COLO668 (cell line): ENCODE results near the gene CPE.
"Not testable (repeated sequence)": the region's sequence is repeated elsewhere in the genome, so short reads cannot be mapped to it uniquely, and the experiment has no call there.

Experiments
- DNase-seq: peaks from one replicate; lab custom pipeline; 2025; ENCODE audit not compliant: unreplicated experiment; lab: John Stamatoyannopoulos, UW

The CPE gene

DNA sequence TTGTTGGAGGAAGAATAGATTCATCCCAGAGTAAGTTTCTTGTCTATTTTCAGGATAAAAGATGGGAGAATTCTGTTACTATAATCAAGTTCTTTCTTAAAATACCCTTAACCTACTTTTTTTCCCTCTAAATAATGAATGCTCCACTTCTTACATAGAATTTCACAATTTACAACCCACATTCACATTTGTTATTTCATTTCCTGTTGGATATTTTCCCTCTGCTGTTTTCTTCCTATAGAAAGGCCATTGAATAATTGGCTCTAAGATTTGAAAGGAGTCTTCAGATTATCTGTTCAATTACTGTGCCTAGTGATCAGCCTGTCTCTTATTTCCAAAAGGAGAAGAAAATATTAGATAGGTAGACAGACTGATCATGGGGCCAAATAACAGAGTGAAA is 79.7 kb downstream of the CPE start:
- no peak for DNase-seq

DNA sequence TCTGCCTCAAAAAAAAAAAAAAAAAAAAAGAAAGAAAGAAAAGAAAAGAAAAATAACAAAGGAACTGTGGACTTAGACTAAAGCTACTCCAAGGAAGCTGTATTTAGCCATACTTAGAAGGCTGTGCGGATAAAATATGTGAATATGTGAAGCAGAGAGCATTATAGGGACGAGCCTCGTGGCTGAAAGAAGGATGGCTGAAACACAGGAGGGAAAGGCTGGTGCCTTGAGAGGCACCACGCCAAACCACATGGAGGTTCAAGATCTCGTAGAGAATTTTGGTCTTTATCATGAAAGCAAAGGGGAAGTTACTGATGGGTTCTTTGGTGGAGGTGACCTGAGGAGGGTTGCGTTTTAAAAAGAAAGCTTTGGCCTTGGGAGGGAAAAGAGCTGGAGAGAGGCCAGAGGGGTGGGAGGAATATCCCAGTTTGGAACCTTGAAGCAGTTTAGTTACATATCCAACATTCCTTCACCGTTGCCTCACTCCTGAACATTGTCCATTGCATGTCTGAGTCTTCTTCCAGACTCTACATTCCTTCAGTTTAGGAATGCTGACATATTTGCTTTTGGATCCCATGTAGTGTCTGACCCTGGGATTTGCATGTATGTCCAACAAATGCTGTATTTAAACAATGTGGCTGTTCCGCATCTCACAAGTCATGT is 82.5 kb downstream of the CPE start:
- no peak for DNase-seq

DNA sequence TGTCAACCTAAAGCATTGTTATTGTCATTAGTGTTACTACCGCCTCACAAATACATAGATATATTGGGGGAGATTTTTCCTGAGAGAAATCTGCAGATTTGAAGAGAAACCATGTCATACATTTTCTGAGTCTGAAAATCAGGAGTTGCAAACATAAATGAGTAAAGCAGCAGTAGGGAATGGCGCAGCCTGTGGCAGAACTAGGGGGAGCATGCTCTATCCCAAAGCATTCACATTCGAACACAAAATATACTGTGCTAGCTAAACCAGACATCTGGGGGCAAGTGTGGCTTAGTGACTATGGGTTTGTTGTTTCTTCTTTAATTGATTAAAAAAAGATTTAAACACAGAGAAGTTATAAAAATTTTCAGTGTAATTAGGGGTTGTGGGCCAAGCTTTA is 83.2 kb downstream of the CPE start:
- DNase-seq = no peak

DNA sequence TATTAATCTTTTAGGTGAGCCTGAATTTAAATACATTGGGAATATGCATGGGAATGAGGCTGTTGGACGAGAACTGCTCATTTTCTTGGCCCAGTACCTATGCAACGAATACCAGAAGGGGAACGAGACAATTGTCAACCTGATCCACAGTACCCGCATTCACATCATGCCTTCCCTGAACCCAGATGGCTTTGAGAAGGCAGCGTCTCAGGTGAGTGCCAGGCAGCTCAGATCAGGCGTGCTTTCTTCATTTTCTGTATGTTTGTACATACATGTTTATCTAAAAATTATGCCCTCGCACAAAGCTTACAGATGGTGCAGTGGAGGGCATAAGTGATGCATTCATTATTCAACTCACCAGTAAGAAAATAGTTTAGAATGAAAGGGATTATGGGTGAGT is 85.6 kb downstream of the CPE start:
- no peak for DNase-seq

DNA sequence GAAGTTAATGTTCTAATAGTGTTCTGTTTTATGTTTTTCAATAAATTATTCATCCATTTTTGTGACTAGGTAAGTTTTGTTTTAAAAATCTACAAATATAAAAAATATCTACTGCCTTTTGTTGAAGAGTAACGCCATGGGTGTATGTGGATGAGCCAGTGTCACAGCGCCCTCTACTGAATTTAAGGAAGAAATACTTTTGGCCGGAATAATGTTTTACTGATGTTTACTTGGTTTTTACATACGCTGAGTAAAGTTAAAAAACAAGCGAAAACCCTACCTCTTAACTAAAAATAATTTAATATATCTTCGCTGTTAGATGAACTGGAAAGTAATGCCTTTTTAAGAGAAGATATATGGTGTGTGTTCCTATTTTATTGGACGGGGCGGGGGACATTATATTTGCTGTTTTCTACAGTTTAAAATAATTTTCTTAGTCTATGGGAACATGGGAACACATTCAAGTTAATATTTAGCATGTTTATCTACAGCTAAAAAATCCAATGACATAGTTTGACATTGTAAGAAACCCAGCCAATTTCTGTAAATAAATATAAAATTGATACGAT is 86.1 kb downstream of the CPE start:
- DNase-seq = peak; percentile 7

DNA sequence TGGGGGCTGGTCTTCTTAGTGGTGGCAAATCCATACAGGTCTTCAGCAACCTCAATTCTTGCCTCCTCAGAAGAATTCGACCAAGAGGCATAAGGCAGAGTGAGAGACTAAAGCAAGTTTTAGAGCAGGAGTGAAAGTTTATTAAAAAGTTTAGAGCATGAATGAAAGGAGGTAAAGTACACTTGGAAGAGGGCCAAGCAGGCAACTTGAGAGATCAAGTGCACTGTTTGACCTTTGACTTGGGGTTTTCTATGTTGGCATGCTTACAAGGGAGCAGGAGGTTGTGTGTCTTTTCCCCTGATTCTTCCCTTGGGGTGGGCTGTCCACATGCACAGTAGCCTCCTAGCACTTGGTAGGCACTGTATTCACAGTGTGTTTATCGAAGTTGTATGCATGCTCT is 91.2 kb downstream of the CPE start:
- no peak for DNase-seq

DNA sequence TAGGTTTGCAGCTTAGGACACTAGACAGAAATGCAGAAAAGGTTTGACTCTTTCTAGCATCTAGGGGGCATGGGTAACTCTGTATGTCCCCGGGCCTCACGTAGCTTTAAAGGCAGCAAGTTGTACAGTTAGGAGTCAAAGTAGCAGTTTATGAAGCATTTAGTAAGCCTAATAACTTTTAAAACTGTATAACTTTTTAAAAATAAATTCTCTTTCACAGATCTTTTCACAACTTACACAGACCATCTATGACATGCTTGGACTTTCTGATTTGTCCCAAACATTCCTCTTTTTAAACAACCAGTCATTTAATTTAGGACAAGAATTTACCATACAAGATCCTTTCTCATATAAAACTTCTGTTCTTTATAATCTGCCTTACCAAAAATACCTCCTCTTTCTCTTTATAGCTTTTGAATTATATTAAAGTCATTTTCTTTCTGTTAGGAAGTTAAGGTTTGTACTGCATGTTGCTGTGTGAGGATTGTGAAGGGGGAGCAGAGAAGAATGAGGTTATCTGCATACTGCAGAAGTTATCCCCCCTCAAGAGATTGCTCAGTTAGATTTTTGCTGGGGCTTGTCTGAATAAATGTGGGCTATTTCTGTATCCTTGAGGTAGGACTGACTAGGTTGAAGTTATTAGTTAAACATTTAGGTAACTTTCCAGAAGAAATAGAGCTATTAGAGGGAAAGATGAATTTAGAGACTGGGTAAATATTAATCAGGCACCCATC is 94.3 kb downstream of the CPE start:
- no peak for DNase-seq

DNA sequence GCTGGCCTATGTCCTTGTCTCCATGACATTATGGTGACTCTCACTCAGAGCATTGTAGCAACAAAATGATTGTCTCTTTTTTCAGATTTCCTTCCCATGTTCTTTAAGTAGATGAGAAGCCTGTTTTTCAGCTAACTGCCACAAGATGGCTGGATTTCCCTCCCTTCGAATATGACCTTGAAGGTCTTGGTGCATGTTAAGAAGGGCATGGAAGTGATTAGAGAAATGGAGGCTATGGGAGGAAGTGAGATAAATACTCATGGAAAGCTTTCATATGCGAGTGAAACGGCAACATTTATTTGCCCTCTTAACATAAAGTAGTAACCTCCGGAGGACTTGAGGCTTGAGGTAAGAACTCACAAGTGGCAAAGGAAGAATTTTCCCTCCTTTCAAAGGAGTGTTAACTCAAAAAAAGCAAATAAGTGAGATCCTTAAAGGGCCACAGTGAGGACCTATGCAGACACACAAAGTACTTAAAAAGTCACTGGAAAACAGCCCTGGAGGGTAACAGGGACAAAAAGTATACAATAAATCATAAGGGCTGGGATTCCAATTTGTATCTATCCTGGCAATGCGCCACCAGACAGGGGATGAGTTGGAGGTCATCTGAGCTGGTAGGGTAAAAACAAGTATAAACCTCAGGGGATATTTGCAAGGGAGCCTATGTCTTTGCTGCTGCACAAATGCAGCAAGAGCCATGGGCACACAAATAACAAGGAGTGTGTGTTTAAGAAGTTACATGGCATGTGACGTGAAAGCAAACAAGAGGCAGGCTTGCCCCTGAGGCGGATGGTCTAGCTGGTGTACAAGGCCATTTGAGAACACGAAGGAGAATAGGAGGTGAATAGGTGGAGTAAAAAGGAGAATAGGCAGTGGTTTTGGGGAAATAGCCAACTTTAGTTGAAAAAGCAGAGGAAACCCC is 96.2 kb downstream of the CPE start:
- no peak for DNase-seq

DNA sequence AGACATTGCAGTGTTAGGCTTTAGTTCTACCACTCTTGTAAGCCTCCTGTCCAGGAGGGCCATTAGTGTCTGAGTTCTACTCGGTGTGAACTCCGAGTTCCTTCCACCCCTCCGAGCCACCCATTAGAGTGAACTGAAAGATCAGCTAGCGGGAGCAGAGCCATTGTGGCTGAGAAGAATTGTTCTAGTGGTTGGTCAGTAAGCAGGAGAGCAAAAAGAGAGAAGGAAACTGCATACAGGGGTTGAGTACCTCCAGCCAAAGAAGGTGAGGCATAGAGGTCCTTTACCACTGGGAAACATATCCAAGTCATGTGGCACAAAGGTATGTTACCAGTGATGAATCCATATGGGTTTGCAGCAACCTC is 96.9 kb downstream of the CPE start:
- DNase-seq = no peak

DNA sequence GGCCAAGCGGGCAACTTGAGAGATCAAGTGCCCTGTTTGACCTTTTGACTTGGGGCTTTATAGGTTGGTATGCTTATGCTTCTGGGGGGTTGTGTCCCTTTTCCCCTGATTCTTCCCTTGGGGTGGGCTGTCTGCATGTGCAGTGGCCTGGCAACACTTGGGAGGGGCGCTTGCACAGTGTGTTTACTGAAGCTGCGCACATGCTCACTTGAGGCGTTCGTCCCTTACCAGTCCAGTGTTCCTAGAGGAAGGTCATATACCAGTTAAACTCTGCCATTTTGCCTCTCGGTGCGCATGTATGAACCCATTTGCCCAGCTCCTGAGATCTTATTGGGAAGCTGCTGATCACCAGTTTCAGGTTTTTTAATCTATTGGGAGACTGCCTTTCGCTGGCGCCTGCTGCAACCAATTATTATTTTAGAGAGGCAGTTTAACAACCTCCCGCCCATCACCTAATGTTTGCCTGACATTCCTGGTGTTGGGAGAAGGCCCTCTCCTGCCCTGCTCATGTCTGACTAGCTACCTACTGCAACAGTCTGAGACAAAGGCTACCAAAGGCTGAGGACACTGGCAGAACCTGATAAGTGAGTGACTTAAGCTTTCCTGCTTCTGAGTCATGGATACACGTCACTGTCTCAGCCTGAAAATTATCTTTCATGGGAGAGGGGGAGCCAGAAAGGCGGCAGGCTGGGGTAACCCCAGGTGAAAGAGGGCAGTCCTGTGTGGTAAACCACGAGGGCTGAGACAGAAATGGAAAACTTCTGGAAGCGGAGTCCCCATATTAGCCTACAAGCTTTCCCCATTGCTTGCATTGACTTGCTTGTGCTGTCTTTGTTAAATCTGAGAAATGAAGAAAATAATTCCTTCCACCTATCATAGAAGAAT is 97.6 kb downstream of the CPE start:
- DNase-seq = no peak

DNA sequence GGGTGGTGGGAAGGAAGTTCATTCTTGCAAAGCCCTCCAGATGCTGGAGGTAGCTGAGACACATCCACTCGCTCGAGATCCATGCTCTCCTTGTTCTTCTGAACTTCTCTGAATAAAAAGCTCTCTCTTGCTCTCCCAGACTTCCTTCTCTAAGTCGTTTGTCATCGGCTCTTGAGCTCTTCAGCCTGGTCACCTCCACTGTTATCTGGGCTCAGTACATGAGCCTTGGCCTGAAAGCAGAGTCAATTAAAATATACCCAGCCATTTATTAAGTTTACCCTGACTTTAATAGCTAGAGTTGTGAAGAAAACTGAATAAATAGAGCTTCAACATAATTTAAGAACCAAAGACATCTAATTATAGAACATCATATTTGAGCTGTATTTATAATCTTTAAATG is 99.0 kb downstream of the CPE start:
- no peak for DNase-seq

DNA sequence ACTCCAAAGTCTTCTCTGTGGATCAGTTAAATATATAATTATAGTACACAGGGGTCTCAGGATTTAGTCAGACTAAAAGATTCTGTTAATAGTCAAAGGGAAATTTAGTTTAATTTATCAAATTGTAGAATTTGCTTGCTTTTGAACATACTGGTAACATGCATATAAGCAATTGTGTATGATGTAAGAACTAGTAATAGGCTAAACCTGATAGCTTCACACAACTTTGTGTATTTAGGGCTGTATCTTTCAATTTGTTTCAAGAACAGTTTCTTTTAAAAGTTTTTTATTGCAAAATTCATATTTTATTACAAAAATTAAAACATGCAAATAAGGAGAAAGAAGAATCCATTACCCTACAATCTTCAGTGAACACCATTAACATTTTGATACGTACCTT is 99.5 kb downstream of the CPE start:
- DNase-seq = no peak

DNA sequence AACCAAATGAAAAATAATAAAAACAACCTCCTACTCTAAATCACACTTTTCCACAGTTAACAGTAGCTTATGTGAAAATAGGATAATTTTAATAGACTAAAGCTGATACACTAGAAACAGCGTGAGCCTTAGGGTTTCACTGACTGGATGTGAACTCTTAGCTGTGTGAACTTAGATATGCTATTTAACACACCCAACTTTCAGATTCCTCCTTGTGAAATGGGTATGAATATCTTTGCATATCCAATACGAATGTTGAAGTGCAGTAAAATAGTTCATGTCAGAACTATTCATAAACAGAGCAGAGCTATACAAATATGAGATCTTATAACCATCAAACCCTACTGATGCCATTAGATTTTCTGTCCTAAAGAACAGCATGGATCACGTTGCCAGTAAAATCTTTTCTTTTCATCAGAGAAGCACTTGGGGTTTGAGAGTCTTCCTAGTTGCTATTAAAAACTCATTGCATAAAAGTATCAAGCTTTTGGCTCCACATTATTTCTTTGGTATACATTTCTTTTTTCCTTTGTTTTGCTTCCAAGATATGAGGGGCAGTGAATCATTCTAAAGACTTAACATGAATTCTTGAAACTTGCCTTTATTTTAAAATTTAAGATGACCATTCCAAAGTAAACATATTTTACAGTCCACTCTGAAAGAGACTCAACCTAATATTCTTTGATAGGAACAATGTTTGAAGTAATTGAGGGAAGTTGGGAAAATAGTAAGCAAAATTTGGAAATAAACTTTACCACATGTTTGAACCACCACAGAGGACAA is 102.4 kb downstream of the CPE start:
- DNase-seq = no peak

DNA sequence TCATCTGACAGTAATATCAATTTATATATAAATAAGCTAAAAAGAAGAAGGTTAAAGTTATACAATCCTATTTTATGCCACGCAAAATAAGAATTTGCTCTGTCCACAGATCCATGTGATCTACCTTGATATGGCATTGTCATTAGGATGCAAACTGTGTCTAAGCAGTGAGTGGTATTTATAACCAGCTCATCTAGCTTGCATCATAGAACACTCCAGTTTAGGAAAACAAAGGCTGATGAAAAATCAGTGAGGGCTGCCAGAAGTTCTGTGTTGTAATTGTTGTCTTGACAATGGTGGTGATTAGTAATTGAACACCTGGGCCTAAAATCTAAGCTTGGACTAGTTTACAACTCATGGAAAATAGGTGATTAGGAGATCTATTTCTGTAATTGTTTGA is 111.0 kb downstream of the CPE start:
- no peak for DNase-seq

DNA sequence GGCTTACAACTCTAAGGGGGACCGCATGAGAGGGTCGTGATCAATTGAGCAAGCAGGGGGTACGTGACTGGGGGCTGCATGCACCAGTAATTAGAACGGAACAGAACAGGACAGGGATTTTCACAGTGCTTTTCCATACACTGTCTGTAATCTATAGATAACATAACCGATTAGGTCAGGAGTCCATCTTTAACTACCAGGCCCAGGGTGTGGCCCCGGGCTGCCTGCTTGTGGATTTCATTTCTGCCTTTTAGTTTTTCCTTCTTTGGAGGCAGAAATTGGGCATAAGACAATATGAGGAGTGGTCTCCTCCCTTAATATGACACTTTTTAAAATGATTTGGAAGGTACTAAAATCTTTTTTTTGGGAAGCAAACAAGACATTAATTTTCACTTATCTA is 113.8 kb downstream of the CPE start:
- DNase-seq = not testable (repeated sequence)

DNA sequence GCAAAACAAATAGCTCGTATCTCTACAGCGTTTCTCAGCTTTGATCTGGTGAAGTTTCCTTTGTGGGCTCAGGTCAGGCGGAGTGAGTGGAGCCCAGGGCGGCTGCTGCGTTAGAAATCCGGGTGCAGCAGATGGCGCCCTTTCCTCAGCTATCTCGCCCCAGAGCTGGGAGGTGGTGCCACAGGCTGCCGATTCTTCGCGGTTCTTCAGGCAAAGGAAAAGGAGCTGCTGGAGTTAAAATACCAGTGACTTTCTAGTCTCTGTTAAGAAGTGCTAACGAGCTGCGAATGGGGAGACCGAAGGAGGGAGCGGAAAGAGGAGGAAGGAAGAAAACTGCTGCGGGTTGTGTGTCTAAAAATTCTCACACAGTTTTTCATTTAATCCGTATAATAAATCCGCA is 114.6 kb downstream of the CPE start:
- DNase-seq = peak; percentile 8

DNA sequence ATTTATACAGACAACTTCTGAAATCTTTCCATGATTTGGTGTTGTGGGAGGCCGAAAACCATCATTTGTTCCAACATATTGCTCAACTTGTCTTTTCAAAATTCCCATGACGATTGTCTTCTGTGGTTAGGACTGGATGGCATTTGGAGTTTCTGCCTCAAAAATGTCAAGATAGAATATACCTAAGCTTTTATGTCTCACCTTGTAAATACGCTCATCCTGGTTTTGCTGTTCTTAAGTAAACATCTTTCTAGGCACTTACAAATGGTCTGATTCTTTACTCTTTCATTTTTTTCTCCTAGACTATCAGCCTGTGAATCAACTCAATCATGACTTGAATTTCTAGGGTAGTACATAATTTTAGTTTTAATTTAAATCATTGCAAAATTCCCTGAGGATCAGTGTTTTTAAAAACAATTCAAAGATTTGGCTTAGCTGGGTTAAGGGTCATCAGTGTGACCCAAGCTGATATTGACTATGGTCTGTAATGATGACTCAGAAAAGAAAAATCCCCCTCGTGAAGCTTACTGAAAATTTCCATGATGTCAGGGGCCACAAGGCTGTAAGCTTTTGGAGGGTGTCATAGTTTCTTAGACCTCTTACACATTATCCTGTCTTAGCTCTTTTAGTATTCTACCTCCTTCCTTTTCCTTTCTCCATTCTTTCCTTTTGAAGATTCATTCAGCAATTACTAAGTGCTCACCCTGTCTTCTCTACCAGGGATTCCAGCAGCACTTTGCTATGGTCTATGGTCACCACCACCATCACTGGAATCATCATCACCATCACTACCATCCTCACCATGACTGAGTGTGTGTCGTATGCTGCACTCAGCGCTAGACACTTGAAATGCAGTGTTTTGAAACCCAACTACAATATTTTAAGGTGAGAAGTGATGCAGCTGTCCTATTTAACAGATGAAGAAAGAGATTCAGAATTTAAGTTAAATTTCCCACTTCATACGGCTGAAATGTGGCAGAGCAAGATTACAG is 124.4 kb downstream of the CPE start:
- DNase-seq = no peak

DNA sequence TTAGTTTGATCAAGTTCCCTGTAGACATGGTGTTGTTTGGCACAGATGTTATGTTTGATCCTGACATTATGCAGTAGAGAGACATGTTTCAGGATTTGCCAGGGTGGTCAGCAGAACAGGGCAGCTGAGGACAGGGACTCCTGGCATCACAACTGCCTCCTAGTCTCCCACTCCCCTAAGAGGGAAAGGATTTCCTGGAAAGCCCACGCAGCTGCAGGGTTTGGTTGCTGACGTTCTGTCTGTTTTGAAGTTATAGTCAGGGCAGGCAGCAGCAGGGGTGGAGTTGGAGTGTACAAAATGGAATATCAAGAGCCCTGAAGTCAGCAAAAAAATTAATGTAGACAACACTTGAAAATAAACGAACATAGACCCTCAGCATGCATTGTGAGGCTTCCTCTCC is 125.4 kb downstream of the CPE start:
- no peak for DNase-seq
